CD4-positive, alpha-beta T cell treated with Interferon gamma for 1 hour (primary cell): ENCODE data around the gene BLMH.

ENCODE experiments used
- DNase-seq: peaks from one replicate; pipeline ENCODE4 v3.0.0-alpha.2; 2020

BLMH gene

GRCh38 chr17:30291543-30292285, at the start of gene BLMH:
Gene BLMH, minus strand, starts transcription at chr17:30291944. Its CDS starts 125 bp downstream, at chr17:30291819.
- DNase-seq: peak; percentile 75

GRCh38 chr17:30340801-30341356, 49.1 kb upstream of the BLMH start:
- DNase-seq: no peak

GRCh38 chr17:30339086-30339485, 47.3 kb upstream of the BLMH start:
- DNase-seq: no peak

GRCh38 chr17:30337393-30337999, 45.8 kb upstream of the BLMH start:
- DNase-seq: no peak

GRCh38 chr17:30336369-30337171, 44.8 kb upstream of the BLMH start:
- DNase-seq: peak; percentile 47

GRCh38 chr17:30334421-30334820, 42.7 kb upstream of the BLMH start:
- no peak for DNase-seq

GRCh38 chr17:30333503-30334360, 42.0 kb upstream of the BLMH start, which contains the start of gene TMIGD1:
Gene TMIGD1, minus strand, starts transcription at chr17:30334057. Its CDS starts 1,924 bp downstream, at chr17:30332133.
- DNase-seq: no peak

GRCh38 chr17:30332057-30332542, 40.4 kb upstream of the BLMH start:
- peak; percentile 39 for DNase-seq

GRCh38 chr17:30326809-30327208, 35.1 kb upstream of the BLMH start:
- DNase-seq: no peak

GRCh38 chr17:30324723-30325122, 33.0 kb upstream of the BLMH start:
- no peak for DNase-seq

GRCh38 chr17:30323895-30324319, 32.2 kb upstream of the BLMH start:
- DNase-seq: no peak

- peak; percentile 45 for DNase-seq
Observed at GRCh38 chr17:30323262-30323894, 31.6 kb upstream of the BLMH start.

GRCh38 chr17:30321314-30321713, 29.6 kb upstream of the BLMH start:
- DNase-seq: no peak

- no peak for DNase-seq
Observed at GRCh38 chr17:30318155-30318554, 26.4 kb upstream of the BLMH start.

GRCh38 chr17:30316736-30317135, 25.0 kb upstream of the BLMH start:
- no peak for DNase-seq

- DNase-seq: no peak
Observed at GRCh38 chr17:30315106-30315505, 23.4 kb upstream of the BLMH start.

GRCh38 chr17:30314474-30314873, 22.7 kb upstream of the BLMH start:
- no peak for DNase-seq

GRCh38 chr17:30312226-30312625, 20.5 kb upstream of the BLMH start:
- DNase-seq: no peak

- no peak for DNase-seq
Observed at GRCh38 chr17:30310562-30310961, 18.8 kb upstream of the BLMH start.

- DNase-seq: no peak
Observed at GRCh38 chr17:30309591-30309990, 17.8 kb upstream of the BLMH start.

- no peak for DNase-seq
Observed at GRCh38 chr17:30308406-30308805, 16.7 kb upstream of the BLMH start.

GRCh38 chr17:30304778-30305177, 13.0 kb upstream of the BLMH start:
- DNase-seq: no peak
